Thyroid gland (tissue), 4 donors: Measurements from ENCODE around the gene ADCY7. TPM values are rescaled to one million over a fixed set of nuclear protein-coding genes. Genes with fewer than 3 reads are reported as not detected.
A peak's percentile ranks its signal among the peaks of the same experiment; 100 is the strongest.

Source experiments
- DNase-seq, 2 donors: peaks; one replicate each; pipeline ENCODE4 v3.0.0-alpha.2; 2019
- H3K27ac ChIP-seq, 3 donors: fragments of 200-600 bp; sonication (generic); 1 replicate in 2 of 3; 2 replicates in 1 of 3; pipeline ENCODE4 v1.5.1; 2016 to 2019; ENCODE audit warnings: mild to moderate bottlenecking in 1 of 3, moderate library complexity in 1 of 3
- H3K27me3 ChIP-seq: fragments of 200-600 bp; sonication (generic); one replicate; pipeline ENCODE4 v1.5.1; 2019
- H3K36me3 ChIP-seq, 2 donors: fragments of 200-600 bp; sonication (generic); one replicate each; pipeline ENCODE4 v1.5.1; 2016 to 2019
- H3K4me1 ChIP-seq, 2 donors: fragments of 200-600 bp; sonication (generic); one replicate each; pipeline ENCODE4 v1.5.1; 2017 to 2019
- H3K4me3 ChIP-seq, 3 donors: fragments of 200-600 bp; sonication (generic); replicated peaks in 1 of 3; 1 replicate in 2 of 3; 2 replicates in 1 of 3; pipeline ENCODE4 v1.5.1; 2016; ENCODE audit warnings: mild to moderate bottlenecking in 1 of 3
- H3K9me3 ChIP-seq: fragments of 200-600 bp; sonication (generic); one replicate; pipeline ENCODE4 v1.5.1; 2017
- CTCF ChIP-seq, 6 experiments: fragments of 200-600 bp in 3 of 6; fragments of 450-650 bp in 3 of 6; sonication (generic) in 3 of 6; IDR thresholded peaks; one replicate each; pipeline ENCODE4 v1.5.1; 2016 to 2019; ENCODE audit warnings: antibody characterized with exemption in 6 of 6, mild to moderate bottlenecking in 2 of 6, inconsistent platforms in 1 of 6, moderate library complexity in 1 of 6
- POLR2A ChIP-seq, 2 donors: fragments of 450-650 bp; IDR thresholded peaks; one replicate each; pipeline ENCODE4 v1.6.1; 2017; ENCODE audit warnings: antibody characterized with exemption in 2 of 2, mild to moderate bottlenecking in 2 of 2, moderate library complexity in 1 of 2
- WGBS, 2 donors: methylation state at CpG; one replicate each; pipeline ENCODE4 v1.1.5; 2017; 5-methylcytosine and 5-hydroxymethylcytosine counted together
- intact Hi-C: fragments of 100-400 bp; cut with DNase I; formaldehyde crosslinking; loops from one replicate; pipeline ENCODE4 v1.15.1; 2023
- total RNA-seq, 4 donors: library from RNA; depleted of rRNA; stranded (reverse); fragments of >200 nt; gene quantifications; one replicate each; pipeline ENCODE4 v1.2.3, GENCODE V29; 2016

The ADCY7 gene
- total RNA-seq, 4 donors from 2014 or later: 4.2 to 8.2 (median 7.1) TPM

- DNase-seq: no peak
- intact Hi-C loops: no loop called here
- Histone ChIP-seq H3K36me3 (no peaks in the 10 kb centered on the region), H3K4me3 (no peak overlapping the region), H3K27me3 (no peaks in the 10 kb centered on the region), H3K9me3 (no peaks in the 10 kb centered on the region), H3K4me1 (peaks cover 0 to 13% of the 10 kb centered on the region in 2 donors), H3K27ac (no peak overlapping the region)
- 86 to 89% methylated on average over 8 of the region's 8 CpGs for WGBS, 2 donors
- TF ChIP-seq CTCF (IDR thresholded peaks at IDR 0.05): no peak
- no peak for TF ChIP-seq POLR2A (IDR thresholded peaks at IDR 0.05)
Observed at GRCh38 chr16:50263940-50264929, 2.1 kb upstream of the ADCY7 start.

GRCh38 chr16:50265260-50265659, 1.1 kb upstream of the ADCY7 start:
- no peaks in the 10 kb centered on the region for H3K36me3 ChIP-seq
- no peaks in the 10 kb centered on the region for H3K27me3 ChIP-seq
- peaks cover 0 to 7% of the 10 kb centered on the region in 2 donors for H3K4me1 ChIP-seq
- no peak overlapping the region for H3K27ac ChIP-seq
- no peaks in the 10 kb centered on the region for H3K9me3 ChIP-seq
- intact Hi-C loops: no loop called here
- DNase-seq: no peak
- H3K4me3 ChIP-seq: no peak overlapping the region
- WGBS, 2 donors: 71 to 73% methylated on average over 2 of the region's 2 CpGs
- TF ChIP-seq CTCF (IDR thresholded peaks at IDR 0.05): no peak
- TF ChIP-seq POLR2A (IDR thresholded peaks at IDR 0.05): no peak

GRCh38 chr16:50265716-50266336, 525 bp upstream of the ADCY7 start:
- Histone ChIP-seq H3K9me3 (no peaks in the 10 kb centered on the region), H3K4me1 (peaks cover 0 to 7% of the 10 kb centered on the region in 2 donors), H3K36me3 (no peaks in the 10 kb centered on the region), H3K4me3 (no peak overlapping the region), H3K27ac (peak overlapping the region in 1 of 3 donors; percentile 30), H3K27me3 (no peaks in the 10 kb centered on the region)
- intact Hi-C loops: no loop called here
- DNase-seq: no peak
- TF ChIP-seq CTCF (IDR thresholded peaks at IDR 0.05): no peak
- no peak for TF ChIP-seq POLR2A (IDR thresholded peaks at IDR 0.05)
- 86 to 95% methylated on average over 10 of the region's 10 CpGs for WGBS, 2 donors

- intact Hi-C loops: no loop called here
- no peak overlapping the region for H3K27ac ChIP-seq
- H3K36me3 ChIP-seq: no peaks in the 10 kb centered on the region
- no peak overlapping the region for H3K4me3 ChIP-seq
- TF ChIP-seq CTCF (IDR thresholded peaks at IDR 0.05): no peak
- TF ChIP-seq POLR2A (IDR thresholded peaks at IDR 0.05): no peak
- no peaks in the 10 kb centered on the region for H3K27me3 ChIP-seq
- no peaks in the 10 kb centered on the region for H3K9me3 ChIP-seq
- DNase-seq: no peak
- H3K4me1 ChIP-seq: peaks cover 0 to 7% of the 10 kb centered on the region in 2 donors
- 81 to 82% methylated on average over 4 to 8 of the region's 8 CpGs for WGBS, 2 donors
Observed at GRCh38 chr16:50267151-50267631, 840 bp downstream of the ADCY7 start.
